Fibroblast of peridontal ligament (primary cell): ENCODE measurements around the gene ZER1.
A peak's percentile ranks its signal among the peaks of the same experiment; 100 is the strongest.

Experiments used
- DNase-seq: peaks from one replicate; pipeline ENCODE4 v3.0.0-alpha.2; 2010; ENCODE audit errors: extremely low read depth

ZER1 gene

DNA sequence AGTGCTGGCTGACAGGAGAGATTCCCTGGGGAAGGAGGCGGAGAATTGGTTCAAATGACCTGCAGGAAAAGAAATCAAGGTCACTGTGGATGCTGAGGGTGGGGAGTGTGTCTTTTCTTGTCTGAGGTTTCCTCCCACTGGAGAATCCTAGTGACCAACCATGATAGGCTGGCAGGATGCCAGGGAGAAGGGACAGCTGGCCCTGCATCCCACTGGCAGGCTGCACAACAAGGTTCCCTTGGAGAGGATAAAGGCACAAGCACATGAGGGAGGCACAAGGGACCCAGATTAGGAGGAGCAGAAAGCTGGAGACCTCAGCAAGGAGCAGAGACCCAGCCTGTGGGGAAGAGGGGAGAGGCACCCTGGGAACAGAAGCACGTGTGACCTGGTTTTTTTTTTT lies 36.4 kb downstream of the ZER1 start:
- DNase-seq, result no peak

- peak; percentile 60 for DNase-seq
These were observed 38.5 kb downstream of the ZER1 start for GRCh38 chr9:128733256-128733655.

- no peak for DNase-seq
These were observed 39.2 kb downstream of the ZER1 start for GRCh38 chr9:128732576-128732975.

GRCh38 chr9:128731691-128732090 lies 40.0 kb downstream of the ZER1 start:
- DNase-seq, result no peak

DNA sequence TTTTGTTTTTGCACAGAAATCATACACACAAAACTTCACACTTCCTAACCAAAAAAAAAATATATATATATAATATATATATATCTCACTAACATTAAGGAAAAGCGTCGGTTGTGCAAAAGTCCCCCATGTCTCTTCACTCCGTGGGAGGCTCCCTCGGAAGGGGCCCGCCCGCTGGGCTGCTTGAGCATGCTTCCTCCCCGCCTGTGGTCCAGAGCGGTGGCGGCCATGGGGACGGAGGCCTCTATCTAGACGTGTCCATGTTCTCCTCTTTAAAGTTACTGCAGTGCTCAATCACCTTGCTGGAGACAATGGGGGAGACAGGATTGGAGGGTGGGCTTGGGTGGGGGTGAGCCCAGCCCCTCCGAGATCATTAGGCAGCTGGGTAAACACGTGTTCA lies 40.6 kb downstream of the ZER1 start:
- no peak for DNase-seq

GRCh38 chr9:128729766-128730517 lies 41.8 kb downstream of the ZER1 start:
- no peak for DNase-seq

DNA sequence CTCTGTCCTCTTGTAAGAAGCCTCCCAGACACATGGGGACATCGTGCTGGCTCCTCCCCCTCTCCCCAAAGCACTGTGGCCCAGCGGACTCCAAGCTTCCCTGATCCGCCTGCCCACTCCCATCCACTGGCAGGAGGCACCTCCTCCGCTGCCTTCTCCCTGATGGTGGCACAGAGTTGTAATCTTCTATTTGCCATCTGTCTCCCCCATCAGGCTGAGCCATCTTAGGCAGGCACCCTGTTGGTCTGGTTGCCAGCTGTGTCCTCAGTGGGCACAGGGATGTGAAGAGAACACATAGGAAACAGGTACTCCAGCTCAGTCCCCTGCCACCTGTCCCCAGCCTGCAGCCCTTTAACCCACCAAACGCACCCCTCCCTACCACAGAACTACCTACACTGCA lies 42.4 kb downstream of the ZER1 start:
- no peak for DNase-seq

DNA sequence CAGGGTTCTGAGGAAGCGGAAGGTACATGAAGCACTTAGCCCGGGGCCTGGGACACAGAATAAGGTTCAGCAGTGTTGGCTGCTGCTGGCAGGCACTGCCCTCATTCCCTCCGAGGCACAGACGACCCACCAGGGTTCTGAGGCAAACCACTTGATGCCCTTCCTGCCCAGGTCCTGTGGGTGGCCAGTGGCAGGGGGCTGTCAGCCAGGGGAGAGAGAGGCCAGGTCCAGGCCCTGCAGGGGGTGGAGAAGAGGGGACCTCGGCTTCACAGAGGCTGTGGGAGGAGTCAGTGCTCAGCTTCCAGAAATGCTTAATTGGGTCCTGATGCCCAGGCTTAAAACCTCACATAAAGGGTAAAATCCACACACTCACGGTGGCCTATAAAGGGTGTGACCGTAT lies 43.4 kb downstream of the ZER1 start:
- no peak for DNase-seq

GRCh38 chr9:128727640-128728248 lies 44.0 kb downstream of the ZER1 start:
- no peak for DNase-seq

GRCh38 chr9:128724744-128725211 lies 46.9 kb downstream of the ZER1 start:
- peak; percentile 69 for DNase-seq

- DNase-seq, result peak; percentile 74
These were observed 47.6 kb downstream of the ZER1 start, which contains the start of gene ZDHHC12 for GRCh38 chr9:128723866-128724743. TSS of gene ZDHHC12 (minus strand) at chr9:128724127. CDS start at chr9:128724093, 34 bp downstream.

GRCh38 chr9:128723352-128723865 lies 48.3 kb downstream of the ZER1 start:
- no peak for DNase-seq

GRCh38 chr9:128722380-128723351 lies 49.1 kb downstream of the ZER1 start:
- DNase-seq, result no peak

DNA sequence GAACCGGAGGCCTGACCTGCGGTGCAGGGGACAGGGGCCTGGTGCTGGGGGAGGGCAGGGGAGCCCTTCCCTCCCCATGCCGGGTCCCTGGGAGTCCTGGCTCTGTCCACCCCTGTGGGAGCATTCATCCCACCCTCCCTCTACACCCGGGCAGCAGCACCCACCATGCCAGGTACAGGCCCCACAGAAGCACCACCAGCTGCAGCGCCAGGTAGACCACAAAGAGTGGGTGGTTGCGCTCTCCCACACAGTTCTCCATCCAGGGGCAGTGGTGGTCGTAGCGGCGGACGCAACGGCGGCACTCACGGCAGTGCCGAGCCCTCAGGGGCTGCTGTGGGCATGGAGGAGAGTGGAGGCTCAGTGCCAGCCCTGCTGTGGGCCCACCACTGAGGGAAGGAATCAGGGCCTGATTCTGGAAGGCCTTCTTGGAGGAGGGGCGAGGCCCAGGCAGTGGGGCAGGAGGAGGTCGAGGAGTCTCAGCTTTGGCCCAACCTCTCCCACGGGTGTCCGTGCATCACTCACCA lies 50.2 kb downstream of the ZER1 start:
- DNase-seq, result no peak

GRCh38 chr9:128720841-128721486 lies 50.8 kb downstream of the ZER1 start:
- DNase-seq, result no peak

DNA sequence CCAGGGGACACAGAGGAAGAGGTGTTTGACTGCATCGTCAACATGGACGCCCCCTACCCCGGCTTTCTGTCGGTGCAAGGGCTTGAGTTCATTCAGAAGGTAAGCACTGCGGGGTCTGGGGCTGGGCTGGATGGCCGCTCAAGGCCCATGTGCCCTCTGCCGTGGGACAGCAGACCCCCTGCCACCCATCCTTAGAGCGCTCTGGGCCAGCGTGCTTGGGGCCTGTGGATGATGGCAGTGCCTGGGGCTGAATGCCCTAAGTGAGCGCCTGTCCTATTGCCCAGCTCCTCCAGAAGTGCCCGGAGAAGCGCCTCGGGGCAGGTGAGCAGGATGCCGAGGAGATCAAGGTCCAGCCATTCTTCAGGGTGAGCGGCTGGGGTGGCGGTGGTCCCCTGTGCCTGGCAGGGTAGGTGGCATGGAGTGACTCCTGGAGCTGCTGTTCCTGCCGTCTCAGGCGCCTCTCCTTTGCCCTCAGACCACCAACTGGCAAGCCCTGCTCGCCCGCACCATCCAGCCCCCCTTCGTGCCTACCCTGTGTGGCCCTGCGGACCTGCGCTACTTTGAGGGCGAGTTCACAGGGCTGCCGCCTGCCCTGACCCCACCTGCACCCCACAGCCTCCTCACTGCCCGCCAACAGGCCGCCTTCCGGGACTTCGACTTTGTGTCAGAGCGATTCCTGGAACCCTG lies 51.7 kb downstream of the ZER1 start:
- no peak for DNase-seq

GRCh38 chr9:128718475-128718874 lies 53.3 kb downstream of the ZER1 start:
- no peak for DNase-seq

DNA sequence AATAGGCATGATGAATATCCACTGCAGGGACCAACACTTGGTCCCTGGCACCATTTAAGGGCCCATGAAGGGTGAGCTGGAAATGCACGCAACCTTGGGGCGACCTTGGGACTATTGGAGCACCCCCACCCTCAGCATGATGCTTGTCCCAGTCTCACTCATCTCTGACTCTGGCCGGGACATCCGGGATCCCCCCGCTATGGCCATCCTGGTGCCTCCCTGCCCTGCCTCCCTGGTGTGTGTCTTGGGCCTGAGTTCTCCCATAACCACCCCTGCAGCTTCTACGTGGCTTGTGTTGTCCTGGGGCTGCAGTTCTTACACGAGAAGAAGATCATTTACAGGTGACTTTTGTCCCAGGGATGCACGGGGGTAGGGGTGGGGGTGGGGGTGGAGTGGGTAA lies 53.7 kb downstream of the ZER1 start:
- no peak for DNase-seq

DNA sequence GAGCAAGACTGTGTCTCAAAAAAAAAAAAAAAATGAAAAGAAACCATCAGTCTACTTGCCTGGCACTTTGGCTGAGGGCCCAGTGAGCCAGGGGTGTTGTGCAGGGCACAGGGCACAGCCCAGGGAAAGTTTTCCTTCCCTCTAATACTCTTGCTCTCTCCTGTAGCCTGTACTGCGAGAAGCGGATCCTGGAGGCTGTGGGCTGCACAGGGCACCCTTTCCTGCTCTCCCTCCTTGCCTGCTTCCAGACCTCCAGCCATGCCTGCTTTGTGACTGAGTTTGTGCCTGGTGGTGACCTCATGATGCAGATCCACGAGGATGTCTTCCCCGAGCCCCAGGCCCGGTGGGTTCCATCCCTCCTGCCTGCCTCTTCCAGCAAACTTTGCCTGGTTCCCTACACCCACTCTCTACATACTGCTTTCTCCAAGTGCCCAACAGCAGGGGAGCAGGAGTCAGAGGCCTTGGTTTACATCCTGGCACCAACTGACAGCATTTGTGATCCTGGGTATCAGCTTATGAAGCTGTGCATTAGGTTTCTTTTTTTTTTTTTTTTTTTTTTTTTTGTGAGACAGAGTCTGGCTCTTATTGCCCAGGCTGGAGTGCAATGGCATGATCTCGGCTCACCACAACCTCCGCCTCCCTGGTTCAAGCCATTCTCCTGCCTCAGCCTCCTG lies 55.0 kb downstream of the ZER1 start:
- DNase-seq, result no peak
